ENCODE data around the gene PTPRE. TPM values are rescaled to one million over a fixed set of nuclear protein-coding genes. Genes with fewer than 3 reads are reported as not detected.

PTPRE gene
- total RNA-seq, 1 donor from 2014 or later = 1.2 TPM

DNA sequence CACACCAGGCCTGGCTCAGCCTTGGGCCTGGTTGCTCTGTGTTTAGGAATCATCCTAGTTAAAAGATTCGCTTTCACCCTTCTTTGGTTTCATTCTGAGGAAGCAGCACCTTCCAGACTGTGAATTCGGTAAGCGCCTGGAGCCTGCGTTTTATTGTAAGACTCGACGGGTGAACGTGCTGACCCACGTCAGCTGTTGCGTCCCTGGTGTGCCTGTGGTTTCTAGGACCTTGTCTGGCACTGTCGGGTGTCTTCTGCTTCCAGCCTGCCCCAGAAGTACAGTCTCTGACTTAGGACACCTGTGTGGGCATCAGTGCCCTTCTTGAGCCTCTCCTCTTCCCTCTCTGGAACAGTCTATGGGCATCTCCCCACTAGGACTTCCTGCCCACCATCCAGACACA, 193.0 kb downstream of the PTPRE start:
- Mint-ChIP-seq H3K27me3 (ENCODE audit: unreplicated experiment) (no peaks in the 10 kb centered on the region), H3K27ac (ENCODE audit: unreplicated experiment) (no peak overlapping the region), H3K9me3 (ENCODE audit: unreplicated experiment) (no peaks in the 10 kb centered on the region)

DNA sequence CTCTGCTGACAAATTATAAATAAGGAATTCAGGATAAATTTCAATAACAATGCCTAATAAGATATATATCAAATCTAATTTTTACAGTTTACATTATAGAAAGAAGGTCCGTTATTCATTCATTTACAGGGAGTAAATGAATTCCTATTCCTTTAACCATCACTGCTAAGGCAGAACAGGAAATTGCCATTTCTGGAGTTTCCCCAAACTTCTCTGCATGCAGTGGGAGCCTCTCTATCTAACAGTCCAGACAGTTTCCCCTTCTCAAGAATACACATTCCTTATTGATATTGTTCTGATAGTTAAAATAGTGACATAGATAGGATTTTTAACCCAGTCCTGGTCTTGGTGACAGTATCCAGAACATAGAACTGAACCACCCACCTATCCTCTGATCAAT, 195.0 kb downstream of the PTPRE start:
- H3K36me3 Mint-ChIP-seq (ENCODE audit: unreplicated experiment) = peaks cover 5% of the 10 kb centered on the region
- TF ChIP-seq, protein P1, sequence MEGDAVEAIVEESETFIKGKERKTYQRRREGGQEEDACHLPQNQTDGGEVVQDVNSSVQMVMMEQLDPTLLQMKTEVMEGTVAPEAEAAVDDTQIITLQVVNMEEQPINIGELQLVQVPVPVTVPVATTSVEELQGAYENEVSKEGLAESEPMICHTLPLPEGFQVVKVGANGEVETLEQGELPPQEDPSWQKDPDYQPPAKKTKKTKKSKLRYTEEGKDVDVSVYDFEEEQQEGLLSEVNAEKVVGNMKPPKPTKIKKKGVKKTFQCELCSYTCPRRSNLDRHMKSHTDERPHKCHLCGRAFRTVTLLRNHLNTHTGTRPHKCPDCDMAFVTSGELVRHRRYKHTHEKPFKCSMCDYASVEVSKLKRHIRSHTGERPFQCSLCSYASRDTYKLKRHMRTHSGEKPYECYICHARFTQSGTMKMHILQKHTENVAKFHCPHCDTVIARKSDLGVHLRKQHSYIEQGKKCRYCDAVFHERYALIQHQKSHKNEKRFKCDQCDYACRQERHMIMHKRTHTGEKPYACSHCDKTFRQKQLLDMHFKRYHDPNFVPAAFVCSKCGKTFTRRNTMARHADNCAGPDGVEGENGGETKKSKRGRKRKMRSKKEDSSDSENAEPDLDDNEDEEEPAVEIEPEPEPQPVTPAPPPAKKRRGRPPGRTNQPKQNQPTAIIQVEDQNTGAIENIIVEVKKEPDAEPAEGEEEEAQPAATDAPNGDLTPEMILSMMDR (IDR thresholded peaks at IDR 0.05) = no peak
- H3K9me3 Mint-ChIP-seq (ENCODE audit: unreplicated experiment) = no peaks in the 10 kb centered on the region
- no peaks in the 10 kb centered on the region for H3K27me3 Mint-ChIP-seq (ENCODE audit: unreplicated experiment)
- no peak overlapping the region for H3K27ac Mint-ChIP-seq (ENCODE audit: unreplicated experiment)
- H3K4me1 Mint-ChIP-seq (ENCODE audit: unreplicated experiment) = no peaks in the 10 kb centered on the region
- no peak for DNase-seq (ENCODE audit: extremely low spot score, unreplicated experiment)
- no peak overlapping the region for H3K4me3 Mint-ChIP-seq (ENCODE audit: unreplicated experiment)

More for the DNA sequence above, 193.0 kb downstream of the PTPRE start:
- Mint-ChIP-seq H3K4me1 (ENCODE audit: unreplicated experiment) (no peaks in the 10 kb centered on the region), H3K4me3 (ENCODE audit: unreplicated experiment) (no peak overlapping the region), H3K36me3 (ENCODE audit: unreplicated experiment) (peaks cover 5% of the 10 kb centered on the region)
- TF ChIP-seq, protein P1 (IDR thresholded peaks at IDR 0.05) = no peak
- DNase-seq (ENCODE audit: extremely low spot score, unreplicated experiment) = peak; percentile 66

DNA sequence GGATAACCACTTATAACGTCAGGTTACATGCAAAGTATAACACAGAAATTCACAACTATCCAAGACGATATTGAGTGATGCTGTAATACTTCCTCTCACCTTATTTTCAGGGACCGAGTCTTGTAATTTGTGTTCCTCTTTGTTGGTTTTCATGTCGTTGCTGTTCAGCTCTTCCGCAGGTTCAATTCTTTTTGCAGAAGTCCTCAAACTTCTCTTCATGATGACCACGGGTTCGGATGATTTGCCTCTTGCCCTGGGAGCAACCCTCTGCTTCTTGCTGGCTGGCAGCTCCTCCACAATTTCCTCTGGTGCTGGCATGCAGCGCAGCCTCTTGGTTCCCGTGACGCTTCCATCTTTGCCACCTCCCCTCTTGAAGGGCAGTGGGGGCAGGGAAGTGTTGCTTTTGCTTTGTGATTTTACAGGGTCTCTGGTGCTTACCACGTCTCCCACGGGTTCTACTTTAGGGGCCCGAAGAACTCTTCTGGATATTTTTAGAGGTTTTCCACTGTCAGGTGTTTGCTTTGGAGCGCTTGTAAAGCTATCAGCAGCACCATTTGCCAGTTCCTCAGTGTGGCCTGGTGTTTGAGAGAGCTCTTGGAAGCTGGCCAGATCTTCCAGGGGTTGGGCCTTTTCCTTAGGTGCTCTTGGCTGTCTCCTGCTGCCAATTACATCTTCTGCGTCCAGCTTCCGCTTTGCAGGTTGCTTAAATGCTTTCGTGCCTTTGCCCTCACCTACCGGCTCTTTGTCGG, 195.8 kb downstream of the PTPRE start:
- H3K4me1 Mint-ChIP-seq (ENCODE audit: unreplicated experiment) = no peaks in the 10 kb centered on the region
- TF ChIP-seq, protein P1 (IDR thresholded peaks at IDR 0.05) = no peak
- no peak overlapping the region for H3K4me3 Mint-ChIP-seq (ENCODE audit: unreplicated experiment)
- peak; percentile 48 for DNase-seq (ENCODE audit: extremely low spot score, unreplicated experiment)
- H3K27ac Mint-ChIP-seq (ENCODE audit: unreplicated experiment) = no peak overlapping the region
- peaks cover 5% of the 10 kb centered on the region for H3K36me3 Mint-ChIP-seq (ENCODE audit: unreplicated experiment)
- no peaks in the 10 kb centered on the region for H3K9me3 Mint-ChIP-seq (ENCODE audit: unreplicated experiment)
- no peaks in the 10 kb centered on the region for H3K27me3 Mint-ChIP-seq (ENCODE audit: unreplicated experiment)

DNA sequence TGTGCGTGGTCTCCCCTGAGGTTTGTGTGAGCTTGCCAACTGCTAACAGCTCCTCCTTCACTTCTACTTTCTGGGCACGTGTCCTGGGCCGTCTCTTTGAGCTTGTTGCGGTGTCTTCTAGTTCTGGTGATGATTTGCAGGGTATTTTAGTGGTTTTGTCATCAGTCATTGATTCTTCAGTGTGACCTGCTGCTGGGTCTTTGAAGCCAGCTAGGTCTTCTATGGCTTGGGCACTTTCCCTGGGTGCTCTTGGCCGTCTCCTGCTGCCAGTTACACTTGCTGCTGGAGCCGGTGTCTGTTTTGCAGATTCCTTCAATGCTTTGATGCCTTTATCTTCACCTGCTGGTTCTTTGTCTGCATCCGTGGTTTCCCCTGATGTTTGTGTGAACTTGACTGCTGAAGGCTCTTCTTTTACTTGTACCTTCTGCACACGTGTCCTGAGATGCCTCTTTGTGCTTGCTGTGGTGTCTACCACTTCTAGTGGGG, 196.4 kb downstream of the PTPRE start:
- TF ChIP-seq, protein P1 (IDR thresholded peaks at IDR 0.05) = no peak
- Mint-ChIP-seq H3K4me1 (ENCODE audit: unreplicated experiment) (no peaks in the 10 kb centered on the region), H3K4me3 (ENCODE audit: unreplicated experiment) (no peak overlapping the region), H3K9me3 (ENCODE audit: unreplicated experiment) (no peaks in the 10 kb centered on the region), H3K27me3 (ENCODE audit: unreplicated experiment) (no peaks in the 10 kb centered on the region), H3K27ac (ENCODE audit: unreplicated experiment) (no peak overlapping the region), H3K36me3 (ENCODE audit: unreplicated experiment) (peaks cover 5% of the 10 kb centered on the region)
- DNase-seq (ENCODE audit: extremely low spot score, unreplicated experiment) = peak; percentile 64

DNA sequence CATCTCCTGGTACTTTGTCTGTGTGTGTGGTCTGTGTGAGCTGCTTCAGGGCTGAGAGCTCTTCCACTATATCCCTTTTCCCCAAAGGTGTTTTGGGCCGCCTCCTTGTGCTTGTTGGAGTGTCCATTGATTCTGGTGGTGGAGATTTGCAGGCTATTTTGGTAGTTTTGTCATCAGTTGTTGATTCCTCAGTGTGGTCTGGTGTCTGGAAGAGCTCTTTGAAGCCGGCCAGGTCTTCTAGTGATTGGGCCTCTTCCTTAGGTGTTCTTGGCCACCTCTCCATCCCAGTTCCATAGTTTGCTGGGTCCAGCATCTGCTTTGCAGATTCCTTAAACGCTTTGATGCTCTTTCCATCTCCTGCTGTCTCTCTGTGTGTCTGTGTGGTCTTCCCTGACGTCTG, 198.5 kb downstream of the PTPRE start:
- Mint-ChIP-seq H3K4me1 (ENCODE audit: unreplicated experiment) (no peaks in the 10 kb centered on the region), H3K4me3 (ENCODE audit: unreplicated experiment) (no peak overlapping the region), H3K9me3 (ENCODE audit: unreplicated experiment) (no peaks in the 10 kb centered on the region), H3K36me3 (ENCODE audit: unreplicated experiment) (peaks cover 5% of the 10 kb centered on the region), H3K27me3 (ENCODE audit: unreplicated experiment) (no peaks in the 10 kb centered on the region), H3K27ac (ENCODE audit: unreplicated experiment) (no peak overlapping the region)
- peak; percentile 54 for DNase-seq (ENCODE audit: extremely low spot score, unreplicated experiment)
- TF ChIP-seq, protein P1 (IDR thresholded peaks at IDR 0.05) = no peak

Data from osteocyte (in vitro differentiated cells).